ENCODE measurements around the gene EHD4.

The EHD4 gene

DNA sequence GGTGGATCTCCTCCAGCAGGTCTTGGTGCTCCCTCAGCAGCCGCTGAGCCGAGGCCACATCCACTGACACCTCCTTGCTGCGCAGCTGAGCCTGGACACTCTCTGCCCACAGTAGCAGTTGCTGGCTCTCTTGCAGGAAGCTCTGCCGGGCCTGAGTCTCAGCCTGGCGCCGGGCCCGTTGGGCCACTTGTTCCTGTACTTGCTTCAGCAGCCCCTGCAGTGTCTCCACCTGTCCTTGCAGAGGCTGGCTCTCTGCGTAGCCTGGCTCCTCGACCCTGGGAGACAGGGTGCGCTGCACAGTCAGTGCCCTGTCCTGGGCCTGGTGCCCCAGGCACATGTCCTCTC, 94.0 kb downstream of the EHD4 start:
- Histone ChIP-seq H3K23ac (ENCODE audit: low read length) (peak overlapping the region; percentile 89), H2AK5ac (ENCODE audit: low read length) (no peak overlapping the region), H3K79me1 (ENCODE audit: low read length) (no peaks in the 10 kb centered on the region), H3K9ac (ENCODE audit: low read length) (no peak overlapping the region), H3K4me1 (ENCODE audit: control insufficient read depth, low read depth, low read length) (no peaks in the 10 kb centered on the region), H3K18ac (ENCODE audit: low read length) (no peak overlapping the region), H3K4me3 (ENCODE audit: low read length) (no peak overlapping the region), H2BK15ac (replicated peaks; ENCODE audit: low read depth) (no peak overlapping the region), H3K27me3 (ENCODE audit: insufficient read depth, low read length, poor library complexity) (peaks cover 6% of the 10 kb centered on the region), H3K27ac (ENCODE audit: low read depth, low read length) (no peak overlapping the region), H2BK5ac (ENCODE audit: low read length) (no peak overlapping the region), H4K8ac (ENCODE audit: low read depth, low read length) (no peak overlapping the region), H3K79me2 (ENCODE audit: control insufficient read depth, insufficient read depth, low read length) (no peaks in the 10 kb centered on the region), H3K4ac (ENCODE audit: low read depth, low read length) (no peak overlapping the region), H2BK120ac (ENCODE audit: low read depth, low read length) (no peak overlapping the region), H3K36me3 (ENCODE audit: control insufficient read depth, insufficient read depth, low read length) (no peaks in the 10 kb centered on the region), H3K56ac (ENCODE audit: low read length) (no peak overlapping the region), H4K5ac (ENCODE audit: low read length) (no peak overlapping the region), H3K4me2 (ENCODE audit: low read length) (no peak overlapping the region)
- DNase-seq: no peak
- whole genome bisulfite sequencing (ENCODE audit: extremely low coverage, insufficient coverage, low lambda C conversion rate): no CpG with 5 or more reads among the region's 10 CpGs

GRCh38 chr15:41877631-41878354, 94.6 kb downstream of the EHD4 start:
- Histone ChIP-seq H3K4ac (ENCODE audit: low read depth, low read length) (no peak overlapping the region), H3K4me1 (ENCODE audit: control insufficient read depth, low read depth, low read length) (no peaks in the 10 kb centered on the region), H2AK5ac (ENCODE audit: low read length) (no peak overlapping the region), H3K23ac (ENCODE audit: low read length) (peak overlapping the region; percentile 89), H3K27ac (ENCODE audit: low read depth, low read length) (no peak overlapping the region), H3K18ac (ENCODE audit: low read length) (no peak overlapping the region), H3K4me2 (ENCODE audit: low read length) (no peak overlapping the region), H3K56ac (ENCODE audit: low read length) (no peak overlapping the region), H3K36me3 (ENCODE audit: control insufficient read depth, insufficient read depth, low read length) (no peaks in the 10 kb centered on the region), H3K9ac (ENCODE audit: low read length) (no peak overlapping the region), H3K79me2 (ENCODE audit: control insufficient read depth, insufficient read depth, low read length) (no peaks in the 10 kb centered on the region), H3K4me3 (ENCODE audit: low read length) (no peak overlapping the region), H2BK15ac (replicated peaks; ENCODE audit: low read depth) (no peak overlapping the region), H2BK120ac (ENCODE audit: low read depth, low read length) (no peak overlapping the region), H4K8ac (ENCODE audit: low read depth, low read length) (no peak overlapping the region), H2BK5ac (ENCODE audit: low read length) (no peak overlapping the region), H3K27me3 (ENCODE audit: insufficient read depth, low read length, poor library complexity) (peaks cover 5% of the 10 kb centered on the region), H4K5ac (ENCODE audit: low read length) (no peak overlapping the region), H3K79me1 (ENCODE audit: low read length) (no peaks in the 10 kb centered on the region)
- DNase-seq: no peak
- WGBS (ENCODE audit: extremely low coverage, insufficient coverage, low lambda C conversion rate): no CpG with 5 or more reads among the region's 13 CpGs

GRCh38 chr15:41876689-41877088, 95.7 kb downstream of the EHD4 start:
- Histone ChIP-seq H3K56ac (ENCODE audit: low read length) (no peak overlapping the region), H3K27ac (ENCODE audit: low read depth, low read length) (no peak overlapping the region), H4K8ac (ENCODE audit: low read depth, low read length) (no peak overlapping the region), H3K27me3 (ENCODE audit: insufficient read depth, low read length, poor library complexity) (peaks cover 2% of the 10 kb centered on the region), H3K36me3 (ENCODE audit: control insufficient read depth, insufficient read depth, low read length) (no peaks in the 10 kb centered on the region), H3K4me2 (ENCODE audit: low read length) (no peak overlapping the region), H2AK5ac (ENCODE audit: low read length) (no peak overlapping the region), H3K4me3 (ENCODE audit: low read length) (no peak overlapping the region), H3K79me1 (ENCODE audit: low read length) (no peaks in the 10 kb centered on the region), H3K4me1 (ENCODE audit: control insufficient read depth, low read depth, low read length) (no peaks in the 10 kb centered on the region), H3K23ac (ENCODE audit: low read length) (no peak overlapping the region), H3K18ac (ENCODE audit: low read length) (no peak overlapping the region), H3K4ac (ENCODE audit: low read depth, low read length) (no peak overlapping the region), H2BK120ac (ENCODE audit: low read depth, low read length) (no peak overlapping the region), H4K5ac (ENCODE audit: low read length) (no peak overlapping the region), H3K9ac (ENCODE audit: low read length) (no peak overlapping the region), H3K79me2 (ENCODE audit: control insufficient read depth, insufficient read depth, low read length) (no peaks in the 10 kb centered on the region), H2BK15ac (replicated peaks; ENCODE audit: low read depth) (no peak overlapping the region), H2BK5ac (ENCODE audit: low read length) (no peak overlapping the region)
- DNase-seq: no peak
- WGBS (ENCODE audit: extremely low coverage, insufficient coverage, low lambda C conversion rate): no CpG with 5 or more reads among the region's 12 CpGs

DNA sequence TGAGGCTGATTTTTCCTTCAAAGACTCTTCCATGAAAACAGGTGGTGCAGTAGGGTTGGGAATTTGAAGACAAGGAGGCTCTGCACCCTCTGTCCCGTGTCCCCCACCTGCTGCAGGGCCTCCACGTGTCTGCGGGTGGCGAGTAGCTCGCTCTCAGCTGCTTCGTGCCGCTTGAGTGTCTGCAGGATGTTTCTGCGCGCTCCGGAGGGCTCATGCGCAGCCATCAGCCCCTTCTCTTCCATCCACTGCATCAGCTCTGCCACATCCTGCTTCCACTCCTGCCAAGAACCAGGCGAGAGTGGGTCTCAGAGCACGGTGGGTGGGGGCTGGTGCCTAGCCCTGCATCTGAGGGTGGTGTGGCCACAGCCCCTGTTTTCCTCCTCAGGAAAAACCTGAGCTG, 96.3 kb downstream of the EHD4 start:
- Histone ChIP-seq H3K56ac (ENCODE audit: low read length) (no peak overlapping the region), H2BK120ac (ENCODE audit: low read depth, low read length) (no peak overlapping the region), H2BK5ac (ENCODE audit: low read length) (no peak overlapping the region), H3K18ac (ENCODE audit: low read length) (no peak overlapping the region), H3K4me1 (ENCODE audit: control insufficient read depth, low read depth, low read length) (no peaks in the 10 kb centered on the region), H2AK5ac (ENCODE audit: low read length) (no peak overlapping the region), H3K79me1 (ENCODE audit: low read length) (no peaks in the 10 kb centered on the region), H3K4me3 (ENCODE audit: low read length) (no peak overlapping the region), H3K23ac (ENCODE audit: low read length) (no peak overlapping the region), H3K36me3 (ENCODE audit: control insufficient read depth, insufficient read depth, low read length) (no peaks in the 10 kb centered on the region), H4K5ac (ENCODE audit: low read length) (no peak overlapping the region), H4K8ac (ENCODE audit: low read depth, low read length) (no peak overlapping the region), H2BK15ac (replicated peaks; ENCODE audit: low read depth) (no peak overlapping the region), H3K9ac (ENCODE audit: low read length) (no peak overlapping the region), H3K27me3 (ENCODE audit: insufficient read depth, low read length, poor library complexity) (no peaks in the 10 kb centered on the region), H3K27ac (ENCODE audit: low read depth, low read length) (no peak overlapping the region), H3K4ac (ENCODE audit: low read depth, low read length) (no peak overlapping the region), H3K4me2 (ENCODE audit: low read length) (no peak overlapping the region), H3K79me2 (ENCODE audit: control insufficient read depth, insufficient read depth, low read length) (no peaks in the 10 kb centered on the region)
- WGBS (ENCODE audit: extremely low coverage, insufficient coverage, low lambda C conversion rate): no CpG with 5 or more reads among the region's 13 CpGs
- DNase-seq: no peak

DNA sequence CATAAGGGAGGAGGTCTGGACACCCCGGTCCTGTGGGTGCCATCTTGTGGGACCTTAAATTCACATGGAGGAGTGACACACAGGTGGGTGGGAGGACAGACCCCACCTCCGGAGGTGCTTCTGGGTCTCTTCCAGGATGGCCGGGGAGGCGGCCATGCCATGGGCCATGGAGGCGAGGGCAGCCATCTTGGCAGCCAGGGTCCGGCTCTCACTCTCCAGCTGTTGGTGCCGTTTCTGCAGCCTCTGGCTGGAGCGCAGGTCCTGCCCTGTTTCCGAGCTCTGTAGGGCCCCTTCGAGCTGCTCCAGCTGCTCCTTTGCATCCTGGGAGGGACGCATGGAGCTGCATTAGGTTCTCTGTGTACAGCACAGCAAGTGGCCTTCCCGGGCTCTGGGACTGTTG, 97.6 kb downstream of the EHD4 start:
- H3K36me3 ChIP-seq (ENCODE audit: control insufficient read depth, insufficient read depth, low read length): no peaks in the 10 kb centered on the region
- H4K5ac ChIP-seq (ENCODE audit: low read length): no peak overlapping the region

GRCh38 chr15:41873711-41874110, 98.6 kb downstream of the EHD4 start:
- no peak for DNase-seq
- Histone ChIP-seq H3K79me1 (ENCODE audit: low read length) (no peaks in the 10 kb centered on the region), H3K4me2 (ENCODE audit: low read length) (no peak overlapping the region), H2BK15ac (replicated peaks; ENCODE audit: low read depth) (no peak overlapping the region), H3K4me3 (ENCODE audit: low read length) (no peak overlapping the region), H3K18ac (ENCODE audit: low read length) (no peak overlapping the region), H3K4me1 (ENCODE audit: control insufficient read depth, low read depth, low read length) (no peaks in the 10 kb centered on the region), H3K36me3 (ENCODE audit: control insufficient read depth, insufficient read depth, low read length) (no peaks in the 10 kb centered on the region), H2BK120ac (ENCODE audit: low read depth, low read length) (no peak overlapping the region), H3K27me3 (ENCODE audit: insufficient read depth, low read length, poor library complexity) (no peaks in the 10 kb centered on the region), H2BK5ac (ENCODE audit: low read length) (no peak overlapping the region), H3K79me2 (ENCODE audit: control insufficient read depth, insufficient read depth, low read length) (no peaks in the 10 kb centered on the region), H3K9ac (ENCODE audit: low read length) (no peak overlapping the region), H3K4ac (ENCODE audit: low read depth, low read length) (no peak overlapping the region), H3K56ac (ENCODE audit: low read length) (no peak overlapping the region), H2AK5ac (ENCODE audit: low read length) (no peak overlapping the region), H3K27ac (ENCODE audit: low read depth, low read length) (no peak overlapping the region), H3K23ac (ENCODE audit: low read length) (no peak overlapping the region), H4K8ac (ENCODE audit: low read depth, low read length) (no peak overlapping the region), H4K5ac (ENCODE audit: low read length) (no peak overlapping the region)
- whole genome bisulfite sequencing (ENCODE audit: extremely low coverage, insufficient coverage, low lambda C conversion rate): no CpG with 5 or more reads among the region's 8 CpGs

More for the DNA sequence above, 97.6 kb downstream of the EHD4 start:
- H2BK15ac ChIP-seq (replicated peaks; ENCODE audit: low read depth): no peak overlapping the region
- H2AK5ac ChIP-seq (ENCODE audit: low read length): no peak overlapping the region
- H3K27ac ChIP-seq (ENCODE audit: low read depth, low read length): no peak overlapping the region
- no peak overlapping the region for H3K4ac ChIP-seq (ENCODE audit: low read depth, low read length)
- no peak overlapping the region for H3K56ac ChIP-seq (ENCODE audit: low read length)
- no peaks in the 10 kb centered on the region for H3K27me3 ChIP-seq (ENCODE audit: insufficient read depth, low read length, poor library complexity)
- no CpG with 5 or more reads among the region's 12 CpGs for WGBS (ENCODE audit: extremely low coverage, insufficient coverage, low lambda C conversion rate)
- H3K79me2 ChIP-seq (ENCODE audit: control insufficient read depth, insufficient read depth, low read length): no peaks in the 10 kb centered on the region
- no peak for DNase-seq
- H2BK5ac ChIP-seq (ENCODE audit: low read length): no peak overlapping the region
- H3K23ac ChIP-seq (ENCODE audit: low read length): peak overlapping the region; percentile 80
- H3K4me3 ChIP-seq (ENCODE audit: low read length): no peak overlapping the region
- no peak overlapping the region for H3K4me2 ChIP-seq (ENCODE audit: low read length)
- no peak overlapping the region for H3K18ac ChIP-seq (ENCODE audit: low read length)
- no peak overlapping the region for H4K8ac ChIP-seq (ENCODE audit: low read depth, low read length)
- H3K9ac ChIP-seq (ENCODE audit: low read length): no peak overlapping the region
- H2BK120ac ChIP-seq (ENCODE audit: low read depth, low read length): no peak overlapping the region
- no peaks in the 10 kb centered on the region for H3K4me1 ChIP-seq (ENCODE audit: control insufficient read depth, low read depth, low read length)
- no peaks in the 10 kb centered on the region for H3K79me1 ChIP-seq (ENCODE audit: low read length)

Measured in mesendoderm (in vitro differentiated cells).